GM21381 (cell line): ENCODE data around the gene XDH.

Experiments
- ATAC-seq: cut with Tn5 transposase; IDR thresholded peaks from one replicate; pipeline ENCODE4 v1.9.1; 2021; ENCODE audit warnings: mild to moderate bottlenecking, moderate library complexity; ENCODE audit not compliant: unreplicated experiment

Gene XDH

GRCh38 chr2:31286961-31287550, 127.5 kb downstream of the XDH start:
- no peak for ATAC-seq

GRCh38 chr2:31286230-31286629, 128.3 kb downstream of the XDH start:
- ATAC-seq, result no peak
